ENCODE results near the gene PCDH11X. TPM values are rescaled to one million over a fixed set of nuclear protein-coding genes. Genes with fewer than 3 reads are reported as not detected.
A peak's percentile ranks its signal among the peaks of the same experiment; 100 is the strongest.
"Not testable (repeated sequence)": the region's sequence is repeated elsewhere in the genome, so short reads cannot be mapped to it uniquely, and the experiment has no call there.

Gene PCDH11X
- total RNA-seq = 0.11 TPM
- long read RNA-seq = 0 reads

- DNase-seq; ATAC-seq (ENCODE audit: poor library complexity); intact Hi-C loops (cut with DNase I): not testable (repeated sequence)
These were observed at the start of gene PCDH11X for GRCh38 chrX:91779135-91779534. Gene PCDH11X, plus strand, starts transcription at chrX:91779375. Its CDS starts 56,130 bp downstream, at chrX:91835505.

DNA sequence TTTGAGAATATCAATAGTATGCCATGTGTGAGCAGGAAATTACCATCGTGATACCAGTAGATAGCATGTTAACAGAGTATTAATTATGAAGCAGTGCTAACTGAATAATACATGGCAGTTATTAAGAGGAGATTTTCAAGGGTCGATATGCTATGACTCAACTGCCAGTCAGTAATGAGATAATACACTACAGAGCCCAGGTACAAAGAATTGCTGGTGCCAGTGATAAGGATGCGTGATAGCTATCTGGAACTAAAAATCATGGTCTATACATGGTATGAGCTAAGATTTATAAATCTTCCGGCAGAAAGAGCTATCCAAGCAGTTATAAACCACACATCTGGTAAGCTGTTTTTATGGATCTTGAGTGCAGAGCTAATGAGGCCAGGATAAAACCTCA, 31.7 kb upstream of the PCDH11X start:
- ATAC-seq (ENCODE audit: poor library complexity); intact Hi-C loops (cut with DNase I); DNase-seq: not testable (repeated sequence)

- ATAC-seq (ENCODE audit: poor library complexity); intact Hi-C loops (cut with DNase I); DNase-seq: not testable (repeated sequence)
These were observed 26.2 kb upstream of the PCDH11X start for GRCh38 chrX:91753022-91753421.

DNA sequence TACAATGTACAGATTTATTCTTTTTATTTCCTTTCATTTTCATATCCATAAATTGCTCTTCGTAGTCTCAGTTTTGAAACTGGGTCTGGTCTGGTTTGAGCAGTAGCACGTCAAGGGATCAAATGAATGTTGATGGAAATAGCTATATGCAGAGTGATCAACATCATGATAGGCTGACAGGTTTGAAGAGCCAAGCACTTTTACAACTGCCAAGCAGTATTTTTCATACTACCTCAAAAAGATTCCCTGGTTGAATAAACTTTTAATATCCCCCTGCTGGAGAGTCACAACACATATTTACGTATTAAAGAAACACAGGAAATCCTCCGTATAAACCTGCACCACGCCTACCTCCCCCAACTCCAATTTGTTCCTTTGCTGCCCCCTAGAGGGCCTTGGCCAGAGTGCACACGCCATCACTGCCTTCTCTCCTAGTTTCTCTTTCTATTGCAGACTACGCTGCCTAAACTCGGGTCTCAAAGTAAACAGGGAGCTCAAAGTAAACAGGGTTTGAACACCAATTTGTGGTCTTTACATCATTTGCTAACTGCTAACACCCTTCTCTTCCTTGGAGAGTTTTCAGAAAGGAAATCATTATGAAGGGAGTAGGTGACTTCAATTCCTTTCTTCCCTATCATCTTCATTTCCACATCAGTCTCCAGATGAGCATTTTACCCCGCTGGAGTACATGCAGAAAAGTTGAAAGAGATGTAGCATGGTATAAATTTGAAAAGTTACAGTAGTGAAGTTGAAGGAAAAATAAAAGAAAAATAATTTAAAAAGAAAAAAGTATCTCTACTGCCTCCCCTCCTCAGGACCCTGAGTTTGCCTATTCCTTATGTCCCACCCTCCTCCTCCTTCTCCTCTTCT, 8.3 kb upstream of the PCDH11X start:
- DNase-seq; intact Hi-C loops (cut with DNase I): not testable (repeated sequence)
- ATAC-seq (ENCODE audit: poor library complexity) = peak; percentile 60

DNA sequence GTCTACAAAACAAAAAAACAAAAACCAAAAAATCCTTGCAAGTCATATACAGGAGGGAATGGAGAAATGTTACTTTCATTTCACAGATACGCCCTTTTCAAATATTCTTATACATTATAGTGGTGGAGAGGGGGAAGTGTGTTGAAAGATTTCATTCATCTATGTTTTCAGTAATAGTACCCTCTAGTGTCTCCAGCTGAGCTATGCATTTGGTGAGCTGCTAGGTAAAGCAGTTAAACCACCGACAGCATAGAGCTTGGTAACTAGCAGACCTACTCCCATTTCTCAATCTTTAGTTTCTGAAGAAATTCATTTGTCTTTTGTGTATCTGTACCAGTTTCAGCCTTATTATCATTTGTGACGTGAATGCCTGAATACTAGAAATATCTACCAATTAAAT, 5.2 kb upstream of the PCDH11X start:
- ATAC-seq (ENCODE audit: poor library complexity); intact Hi-C loops (cut with DNase I); DNase-seq: not testable (repeated sequence)

DNA sequence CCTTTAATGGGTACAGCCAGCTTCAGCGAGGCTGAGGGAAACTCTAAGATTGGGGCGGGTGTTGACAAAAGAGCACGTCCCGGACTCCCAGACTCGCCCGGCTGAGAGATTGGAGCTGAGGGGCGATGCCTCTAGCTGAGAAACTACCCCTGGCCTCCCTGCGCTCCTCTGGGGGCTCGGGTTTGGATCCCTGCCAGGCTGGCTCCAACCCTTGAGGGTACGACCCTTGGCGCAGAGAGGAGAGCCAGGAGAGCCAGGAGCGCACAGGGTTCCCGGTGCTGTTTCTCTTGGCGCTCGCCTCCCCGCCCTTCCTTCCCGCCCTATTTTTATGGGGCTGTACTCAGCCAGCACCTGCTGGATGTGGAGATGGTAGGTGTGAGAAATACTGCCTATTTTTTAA, 833 bp downstream of the PCDH11X start:
- intact Hi-C loops (cut with DNase I) = not testable (repeated sequence)

GRCh38 chrX:91780698-91781097, 1.5 kb downstream of the PCDH11X start:
- intact Hi-C loops (cut with DNase I); ATAC-seq (ENCODE audit: poor library complexity); DNase-seq: not testable (repeated sequence)

More for the DNA sequence above, 833 bp downstream of the PCDH11X start:
- DNase-seq; ATAC-seq (ENCODE audit: poor library complexity): not testable (repeated sequence)

DNA sequence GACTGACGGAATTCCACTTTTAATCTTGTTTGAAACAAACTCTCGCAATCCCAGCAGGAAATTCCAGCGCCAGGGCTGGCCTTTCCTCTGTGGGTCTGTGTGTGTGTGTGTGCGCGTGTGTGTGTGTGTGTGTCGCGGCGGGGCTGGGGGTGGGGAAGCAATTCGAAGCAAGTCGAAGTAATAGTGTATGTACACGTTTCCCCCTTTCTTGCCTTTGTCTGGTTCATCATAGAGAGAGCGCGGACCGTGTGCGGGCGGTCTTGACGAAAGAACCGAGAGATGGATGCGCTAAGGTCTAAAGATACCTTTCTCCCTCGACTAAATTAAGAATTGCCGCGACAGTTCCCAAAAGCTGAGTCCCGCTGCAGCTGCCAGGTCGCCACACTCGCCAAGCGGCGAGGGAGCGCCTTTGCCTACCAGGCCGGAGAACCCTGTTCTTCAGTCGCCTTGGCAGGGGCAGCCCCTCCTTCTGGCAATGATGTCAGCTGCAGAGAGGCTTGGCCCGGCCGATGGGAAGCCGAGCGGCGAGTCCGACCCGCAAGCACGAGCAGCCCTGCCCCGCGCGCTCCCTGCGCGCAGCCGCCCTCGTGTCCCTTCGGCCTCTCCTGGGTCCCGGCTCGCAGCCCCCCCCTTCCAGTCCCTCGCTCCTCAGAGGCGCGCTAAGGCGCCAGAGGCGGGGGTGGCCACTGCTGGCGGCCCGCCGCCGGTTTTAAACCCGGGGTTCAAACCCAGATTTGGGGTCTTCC, 2.6 kb downstream of the PCDH11X start:
- intact Hi-C loops (cut with DNase I); ATAC-seq (ENCODE audit: poor library complexity); DNase-seq: not testable (repeated sequence)

GRCh38 chrX:91782825-91783224, 3.6 kb downstream of the PCDH11X start:
- intact Hi-C loops (cut with DNase I); DNase-seq; ATAC-seq (ENCODE audit: poor library complexity): not testable (repeated sequence)

DNA sequence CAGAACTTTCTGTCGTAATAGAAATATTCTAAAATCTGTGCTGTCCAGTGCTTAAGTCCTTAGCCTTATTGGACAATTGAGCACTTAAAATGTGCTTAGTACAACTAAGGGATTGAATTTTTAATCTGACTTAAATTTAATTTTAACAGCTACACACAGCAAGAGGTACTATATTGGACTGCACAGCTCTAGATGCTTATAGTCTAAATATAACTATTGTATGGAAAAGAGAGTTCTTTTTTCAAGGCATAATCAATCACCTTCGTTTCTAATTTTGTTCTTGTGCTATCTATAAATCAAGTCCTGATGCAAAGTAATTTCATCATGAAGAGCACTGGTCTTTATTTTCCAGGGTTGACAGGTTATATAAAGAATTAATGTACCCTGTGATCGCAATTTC, 38.4 kb downstream of the PCDH11X start:
- DNase-seq; ATAC-seq (ENCODE audit: poor library complexity); intact Hi-C loops (cut with DNase I): not testable (repeated sequence)

GRCh38 chrX:91825321-91825720, 46.1 kb downstream of the PCDH11X start:
- ATAC-seq (ENCODE audit: poor library complexity); intact Hi-C loops (cut with DNase I); DNase-seq: not testable (repeated sequence)

Measured in Right ventricle myocardium superior (tissue), 1 donor.